Measurements from ENCODE around the gene PIEZO2.

DNA sequence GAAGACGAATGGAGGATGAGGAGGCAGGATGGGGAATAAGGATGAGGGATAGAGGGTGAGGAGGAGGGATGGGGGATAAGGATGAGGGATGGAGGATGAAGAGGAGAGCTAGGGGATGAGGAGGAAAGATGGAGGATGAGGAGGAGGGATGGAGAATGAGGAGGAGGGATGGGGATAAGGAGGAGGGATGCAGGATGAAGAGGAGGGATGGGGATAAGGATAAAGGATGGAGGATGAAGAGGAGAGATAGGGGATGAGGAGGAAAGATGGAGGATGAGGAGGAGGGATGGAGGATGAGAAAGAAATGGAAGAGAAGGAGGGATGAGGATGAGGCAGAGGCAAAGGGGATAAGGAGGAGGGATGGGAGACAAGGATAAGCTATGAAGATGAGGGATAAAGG lies 393.5 kb downstream of the PIEZO2 start:
- TF ChIP-seq POLR2A (IDR thresholded peaks at IDR 0.05) (no peak), CTCF (IDR thresholded peaks at IDR 0.05) (no peak), EP300 (IDR thresholded peaks at IDR 0.05) (no peak)

Measured in ovary (tissue), 3 donors.